Measurements from ENCODE around the gene CTSO. TPM values are rescaled to one million over a fixed set of nuclear protein-coding genes. Genes with fewer than 3 reads are reported as not detected.
A peak's percentile ranks its signal among the peaks of the same experiment; 100 is the strongest.

The CTSO gene
- total and polyA plus RNA-seq, 2 experiments from 2014 or later: 0.44 to 0.83 TPM

- Histone ChIP-seq H3F3A (replicated peaks; ENCODE audit: low read depth) (no peaks in the 10 kb centered on the region), H3K27me3 (ENCODE audit: insufficient read depth) (no peaks in the 10 kb centered on the region), H3K4me3 (no peak overlapping the region), H3K36me3 (ENCODE audit: insufficient read depth) (no peaks in the 10 kb centered on the region), H3K4me1 (ENCODE audit: insufficient read depth) (peaks cover 13% of the 10 kb centered on the region; the same call in 1 of the 2 replicates), H2AFZ (no peak overlapping the region), H3K4me2 (no peak overlapping the region), H4K20me1 (replicated peaks; ENCODE audit: insufficient read depth) (no peaks in the 10 kb centered on the region), H3K79me2 (replicated peaks; ENCODE audit: insufficient read depth) (no peaks in the 10 kb centered on the region), H3K9me2 (ENCODE audit: insufficient read depth) (peaks cover 4% of the 10 kb centered on the region; the same call in 1 of the 2 replicates), H3K27ac (ENCODE audit: low read depth) (no peak overlapping the region)
- Mint-ChIP-seq H3K4me1 (peaks cover 12% of the 10 kb centered on the region; the same call in 2 of the 3 replicates), H3K4me3 (no peak overlapping the region), H3K36me3 (ENCODE audit: low read depth) (peaks cover 9% of the 10 kb centered on the region), H3K27me3 (ENCODE audit: insufficient read depth, low read depth, poor library complexity) (peaks cover 3% of the 10 kb centered on the region), H3K27ac (no peak overlapping the region; the same call in 1 of the 2 replicates), H3K9me3 (peaks cover 5% of the 10 kb centered on the region)
- ATAC-seq (no peak), DNase-seq (ENCODE audit: low spot score) (peak; percentile 60)
- TF ChIP-seq CTCF (conservative IDR thresholded peaks at IDR 0.05; ENCODE audit: low read depth in 2 of 2): no peak
- no peak for TF ChIP-seq EZH2 (IDR thresholded peaks at IDR 0.05; ENCODE audit: low read depth, unreplicated experiment)
- no peak for TF ChIP-seq POLR2AphosphoS5 (IDR thresholded peaks at IDR 0.05; ENCODE audit: low read depth)
- TF ChIP-seq ETS1 (IDR thresholded peaks at IDR 0.05): no peak
- no peak for TF ChIP-seq STAT1 (IDR thresholded peaks at IDR 0.05; ENCODE audit: unreplicated experiment)
- TF ChIP-seq REST (IDR thresholded peaks at IDR 0.05; ENCODE audit: unreplicated experiment): no peak
- TF ChIP-seq ZNF462 (CRISPR knock-in tag; IDR thresholded peaks at IDR 0.05): no peak
- no peak for TF ChIP-seq CREB1 (CRISPR knock-in tag; IDR thresholded peaks at IDR 0.05; ENCODE audit: low read depth)
- TF ChIP-seq JUNB (IDR thresholded peaks at IDR 0.05; ENCODE audit: unreplicated experiment): no peak
- TF ChIP-seq ZNF114 (CRISPR knock-in tag; IDR thresholded peaks at IDR 0.05): no peak
- TF ChIP-seq NANOG (IDR thresholded peaks at IDR 0.05; ENCODE audit: borderline replicate concordance): no peak
- no peak for TF ChIP-seq EZH2phosphoT487 (IDR thresholded peaks at IDR 0.05; ENCODE audit: unreplicated experiment)
- no peak for TF ChIP-seq ZNF331 (CRISPR knock-in tag; IDR thresholded peaks at IDR 0.05; ENCODE audit: low read depth)
Measured at GRCh38 chr4:155973639-155974475, 20.2 kb upstream of the CTSO start.

Measured in GM23338 (cell line).